K562 (cell line): ENCODE results near the gene PLAC9. TPM values are rescaled to one million over a fixed set of nuclear protein-coding genes. Genes with fewer than 3 reads are reported as not detected.

Experiments
- ATAC-seq: fragments of 200-7000 bp; cut with Tn5 transposase; 3 replicates; pipeline ENCODE4 v1.9.1; 2020; ENCODE audit warnings: moderate library complexity
- BruUV-seq: library from RNA; stranded (reverse); fragments of 400-500 nt; replicated peaks from 2 replicates; lab custom pipeline; 2021; lab: Mats Ljungman, UMichigan
- CTCF ChIA-PET: fragments of 300-600 bp; formaldehyde crosslinking; extraction: SDS; loops from one replicate; lab custom pipeline; 2021; ENCODE audit warnings: low intra/inter-chr PET ratio; lab: Yijun Ruan, JAX
- POLR2A ChIA-PET: fragments of 300-600, 350-650 bp; sonication (Branson Sonifier 250); formaldehyde crosslinking; extraction: SDS; loops from one replicate; lab custom pipeline; 2021; ENCODE audit warnings: antibody characterized with exemption, inconsistent platforms; lab: Yijun Ruan, JAX
- DNase-seq, 4 experiments: peaks; one replicate each; pipeline versions ENCODE4 v3.0.0 to v3.0.0-alpha.2; 2011 to 2018; ENCODE audit warnings: low spot score in 3 of 4, mixed read lengths in 3 of 4; ENCODE audit errors: extremely low read depth in 1 of 4
- FAIRE-seq: peaks from 2 replicates; lab custom pipeline; 2011; peaks lifted over from hg19 to GRCh38; lab: Jason Lieb, UNC
- H2AFZ ChIP-seq: 2 replicates; pipeline ENCODE4 v1.6.0; 2011; ENCODE audit warnings: low read depth, low read length, control low read depth, inconsistent platforms
- H3K27ac ChIP-seq: fragments of 200-600 bp; 3 replicates; pipeline ENCODE4 v1.8.0; 2011; ENCODE audit warnings: low read depth, mild to moderate bottlenecking, control low read depth, inconsistent platforms, low read length, moderate library complexity, mixed read lengths; ENCODE audit errors: extremely low read depth
- H3K27me3 ChIP-seq, 2 experiments: fragments of 300-600 bp in 1 of 2; 2 replicates in 1 of 2; 3 replicates in 1 of 2; pipeline versions ENCODE4 v1.6.0 to v1.8.0; 2011; ENCODE audit warnings: inconsistent platforms in 2 of 2, low read length in 2 of 2, mild to moderate bottlenecking in 1 of 2, mixed read lengths in 1 of 2, moderate library complexity in 1 of 2; ENCODE audit not compliant: control insufficient read depth in 2 of 2, insufficient read depth in 2 of 2
- H3K36me3 ChIP-seq: fragments of 300-600 bp; 3 replicates; pipeline ENCODE4 v1.8.0; 2011; ENCODE audit warnings: mild to moderate bottlenecking, low read length, inconsistent platforms; ENCODE audit not compliant: control insufficient read depth, insufficient read depth
- H3K4me1 ChIP-seq, 2 experiments: fragments of 200-600 bp in 1 of 2; replicated peaks in 1 of 2; 2 replicates in 1 of 2; 3 replicates in 1 of 2; pipeline versions ENCODE4 v1.5.1 to v1.8.0; 2011; ENCODE audit warnings: inconsistent platforms in 2 of 2, low read length in 2 of 2, mild to moderate bottlenecking in 1 of 2, mixed read lengths in 1 of 2, moderate library complexity in 1 of 2; ENCODE audit not compliant: control insufficient read depth in 2 of 2, insufficient read depth in 2 of 2
- H3K4me2 ChIP-seq: 2 replicates; pipeline ENCODE4 v1.6.1; 2011; ENCODE audit warnings: low read length, control low read depth, inconsistent platforms, mixed read lengths; ENCODE audit not compliant: insufficient read depth
- H3K4me3 ChIP-seq: fragments of 200-600 bp; sonication (generic), shearing (Covaris generic); 2 replicates; pipeline ENCODE4 v1.5.1; 2016; ENCODE audit warnings: control low read depth, inconsistent platforms
- H3K79me2 ChIP-seq: fragments of 200-600 bp; 3 replicates; pipeline ENCODE4 v1.8.0; 2011; ENCODE audit warnings: low read length, inconsistent platforms; ENCODE audit not compliant: control insufficient read depth, insufficient read depth
- H3K9ac ChIP-seq, 2 experiments: 2 replicates each; pipeline versions ENCODE4 v1.6.0 to v1.6.1; 2011; ENCODE audit warnings: low read depth in 2 of 2, low read length in 2 of 2, control low read depth in 1 of 2, inconsistent platforms in 1 of 2, mild to moderate bottlenecking in 1 of 2, mixed read lengths in 1 of 2; ENCODE audit not compliant: insufficient read depth in 1 of 2
- H3K9me1 ChIP-seq: one replicate; pipeline ENCODE4 v1.6.0; 2011; ENCODE audit warnings: inconsistent platforms, mild to moderate bottlenecking, low read length, moderate library complexity; ENCODE audit not compliant: control insufficient read depth, insufficient read depth
- H3K9me3 ChIP-seq: replicated peaks from 2 replicates; pipeline ENCODE4 v1.5.1; 2011; ENCODE audit warnings: low read depth, low read length, inconsistent platforms; ENCODE audit not compliant: control insufficient read depth, insufficient read depth
- H4K20me1 ChIP-seq: replicated peaks from 2 replicates; pipeline ENCODE4 v1.6.1; 2011; ENCODE audit warnings: low read length, inconsistent platforms, mixed read lengths; ENCODE audit not compliant: control insufficient read depth, insufficient read depth
- ATF4 ChIP-seq: fragments of 450-650 bp; formaldehyde crosslinking; IDR thresholded peaks from 2 replicates; pipeline ENCODE4 v1.4.0; 2022; ENCODE audit warnings: mild to moderate bottlenecking, moderate library complexity
- BRF1 ChIP-seq: IDR thresholded peaks from 3 replicates; pipeline ENCODE4 v1.6.1; 2011; ENCODE audit warnings: borderline replicate concordance, mild to moderate bottlenecking; ENCODE audit not compliant: insufficient read length; ENCODE audit errors: extremely low read depth
- CHD7 ChIP-seq: fragments of 200-600 bp; sonication (generic); IDR thresholded peaks from one replicate; pipeline ENCODE4 v1.6.1; 2012; ENCODE audit warnings: mild to moderate bottlenecking, low read depth, low read length, inconsistent platforms
- E2F4 ChIP-seq: sonication (generic); formaldehyde crosslinking; IDR thresholded peaks from 2 replicates; pipeline ENCODE4 v1.8.0; 2022; ENCODE audit warnings: mild to moderate bottlenecking, low read depth, missing genetic modification reagents
- NFE2L1 ChIP-seq: fragments of 450-650 bp; IDR thresholded peaks from 2 replicates; pipeline ENCODE4 v1.6.1; 2016; ENCODE audit warnings: missing genetic modification characterization, low read depth, mild to moderate bottlenecking, missing compliant biosample characterization, moderate library complexity, borderline replicate concordance
- POLR3G ChIP-seq: IDR thresholded peaks from 2 replicates; pipeline ENCODE4 v1.6.1; 2011; ENCODE audit not compliant: insufficient read length, insufficient replicate concordance; ENCODE audit errors: extremely low read depth
- ZNF23 ChIP-seq: fragments of 250-450 bp; sonication (Bioruptor Pico); IDR thresholded peaks from 2 replicates; pipeline ENCODE4 v1.4.0; 2020; ENCODE audit warnings: mild to moderate bottlenecking
- WGBS: fragments of 100-300 bp; shearing (Covaris generic); methylation state at CpG from one replicate; pipeline ENCODE4 v1.1.6; 2016; ENCODE audit warnings: low coverage, mixed read lengths; ENCODE audit not compliant: insufficient coverage; ENCODE audit errors: missing lambda C conversion rate; 5-methylcytosine and 5-hydroxymethylcytosine counted together
- in situ Hi-C: fragments of 300-500 bp; cut with MboI; formaldehyde crosslinking; loops from 4 replicates; pipeline ENCODE4 v1.15.0; 2018; ENCODE audit warnings: inconsistent platforms, mixed read lengths
- intact Hi-C: fragments of 100-400 bp; cut with micrococcal nuclease; formaldehyde crosslinking; loops from 2 replicates; pipeline ENCODE4 v1.14.2; 2022
- polyA plus RNA-seq, 8 experiments: library from polyadenylated mRNA; depleted of rRNA in 4 of 8; stranded (reverse) in 5 of 8; unstranded in 3 of 8; fragments of >200 nt; fragmentation: Nextera tagmentation in 2 of 8; fragmentation: Illumina TruSeq in 1 of 8; extraction: Ambion mirVana in 2 of 8; extraction: Trizol in 1 of 8; gene quantifications; 2 replicates each; pipeline versions ENCODE4 v1.2.1 to v1.2.3, GENCODE V29; 2011 to 2014; ENCODE audit warnings: inconsistent platforms in 1 of 8, missing spikeins in 1 of 8
- total RNA-seq, 7 experiments: library from RNA; depleted of rRNA in 6 of 7; stranded (reverse); fragments of >200 nt in 6 of 7; fragmentation: Illumina TruSeq in 2 of 7; extraction: Trizol in 2 of 7; gene quantifications; 2 replicates each; pipeline versions ENCODE4 v1.2.1 to v1.2.3, GENCODE V29; 2011 to 2021; ENCODE audit warnings: low replicate concordance in 1 of 7

Gene PLAC9
- total and polyA plus RNA-seq, 9 of the 15 experiments (the other 6 are each of a cell fraction or from before 2014, with no cell fraction given), result not detected

- Histone ChIP-seq H3K79me2 (no peaks in the 10 kb centered on the region), H3K9me1 (no peaks in the 10 kb centered on the region), H3K36me3 (no peaks in the 10 kb centered on the region), H3K9ac (no peak overlapping the region), H3K4me1 (no peaks in the 10 kb centered on the region; a peak in 1 of 5 replicates), H3K4me3 (no peak overlapping the region), H3K4me2 (no peak overlapping the region), H4K20me1 (no peaks in the 10 kb centered on the region), H3K27me3 (peaks cover 31 to 32% of the 10 kb centered on the region in 2 experiments; a peak in 4 of 5 replicates), H3K9me3 (no peaks in the 10 kb centered on the region), H2AFZ (no peak overlapping the region), H3K27ac (no peak overlapping the region)
- no peak for ATAC-seq
- in situ Hi-C loops, result no loop called here
- no TSS peak for BruUV-seq
- no peak for FAIRE-seq
- no peak for DNase-seq
- WGBS, result 2% methylated on average over 15 of the region's 15 CpGs
- intact Hi-C loops, result no loop called here
- ChIA-PET POLR2A (no interaction called here), CTCF (no interaction called here)
- TF ChIP-seq BRF1 (no peak), ATF4 (CRISPR knock-in tag) (no peak), CHD7 (no peak), POLR3G (no peak), NFE2L1 (no peak), ZNF23 (CRISPR knock-in tag) (no peak), E2F4 (CRISPR knock-in tag) (no peak)
Measured at GRCh38 chr10:80100861-80101695, 31.5 kb upstream of the PLAC9 start.
